KMS-11 (cell line): Measurements from ENCODE around the gene DENND1A.

ENCODE experiments used
- H2AFZ ChIP-seq: fragments of 200-600 bp; sonication (generic); 2 replicates; pipeline ENCODE4 v1.6.1; 2016; ENCODE audit warnings: antibody characterized with exemption, mixed run types, low read depth
- H3K27ac ChIP-seq: fragments of 200-600 bp; sonication (generic); 2 replicates; pipeline ENCODE4 v1.6.1; 2016; ENCODE audit warnings: mild to moderate bottlenecking, mixed run types
- H3K27me3 ChIP-seq: fragments of 200-600 bp; sonication (generic); 2 replicates; pipeline ENCODE4 v1.6.1; 2017; ENCODE audit warnings: mild to moderate bottlenecking, low read depth, mixed run types, moderate library complexity; ENCODE audit not compliant: insufficient read depth
- H3K36me3 ChIP-seq: fragments of 200-600 bp; sonication (generic); 2 replicates; pipeline ENCODE4 v1.6.1; 2017; ENCODE audit warnings: mild to moderate bottlenecking, mixed run types; ENCODE audit not compliant: insufficient read depth
- H3K4me1 ChIP-seq: fragments of 200-600 bp; sonication (generic); 2 replicates; pipeline ENCODE4 v1.6.1; 2016; ENCODE audit warnings: mild to moderate bottlenecking, low read depth, mixed run types; ENCODE audit not compliant: poor library complexity, severe bottlenecking
- H3K4me2 ChIP-seq: fragments of 200-600 bp; sonication (generic); 2 replicates; pipeline ENCODE4 v1.7.0; 2016; ENCODE audit warnings: mild to moderate bottlenecking, mixed run types
- H3K4me3 ChIP-seq: fragments of 200-600 bp; sonication (generic); IDR thresholded peaks from 2 replicates; pipeline ENCODE4 v1.6.1; 2017; ENCODE audit warnings: low read depth, low read length, mixed read lengths; ENCODE audit not compliant: insufficient read depth
- H3K79me2 ChIP-seq: fragments of 200-600 bp; sonication (generic); 2 replicates; pipeline ENCODE4 v1.6.1; 2016; ENCODE audit warnings: low read depth, mixed run types; ENCODE audit not compliant: insufficient read depth
- H3K9ac ChIP-seq: fragments of 200-600 bp; sonication (generic); 2 replicates; pipeline ENCODE4 v1.6.1; 2016; ENCODE audit warnings: mild to moderate bottlenecking, mixed run types
- H4K20me1 ChIP-seq: fragments of 200-600 bp; sonication (generic); 2 replicates; pipeline ENCODE4 v1.6.1; 2016; ENCODE audit warnings: mild to moderate bottlenecking, mixed run types; ENCODE audit not compliant: insufficient read depth
- CTCF ChIP-seq: fragments of 200-600 bp; sonication (generic); conservative IDR thresholded peaks from 2 replicates; pipeline ENCODE4 v1.6.1; 2017; ENCODE audit warnings: low read depth, mild to moderate bottlenecking, antibody characterized with exemption, low read length, moderate library complexity, mixed read lengths

Gene DENND1A

DNA sequence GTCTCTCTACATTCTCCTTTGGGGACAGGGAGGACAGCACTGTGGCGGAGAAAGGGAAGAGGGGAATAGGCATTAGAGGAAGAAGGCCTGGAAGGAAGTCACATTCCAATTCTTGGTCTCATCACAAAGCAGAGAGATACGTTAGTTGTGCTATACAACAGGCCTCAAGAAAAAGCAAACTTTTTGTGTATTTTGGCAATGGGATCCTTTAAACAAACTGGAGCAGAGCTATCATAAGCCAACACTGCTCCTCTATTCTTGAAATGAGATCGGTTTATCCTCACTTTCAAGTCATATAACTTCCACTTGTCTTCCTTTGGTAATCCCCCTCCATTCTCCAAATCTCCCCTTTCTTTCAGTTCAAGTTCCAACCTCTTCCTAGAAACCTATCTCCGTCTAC lies 6.5 kb downstream of the DENND1A start:
- Histone ChIP-seq H3K4me2 (no peak overlapping the region), H3K4me3 (no peak overlapping the region), H2AFZ (no peak overlapping the region), H4K20me1 (no peaks in the 10 kb centered on the region), H3K4me1 (peaks cover 20% of the 10 kb centered on the region), H3K79me2 (peaks cover 26% of the 10 kb centered on the region; the same call in 1 of the 2 replicates), H3K9ac (no peak overlapping the region), H3K27me3 (no peaks in the 10 kb centered on the region), H3K27ac (no peak overlapping the region), H3K36me3 (no peaks in the 10 kb centered on the region)
- TF ChIP-seq CTCF = no peak

DNA sequence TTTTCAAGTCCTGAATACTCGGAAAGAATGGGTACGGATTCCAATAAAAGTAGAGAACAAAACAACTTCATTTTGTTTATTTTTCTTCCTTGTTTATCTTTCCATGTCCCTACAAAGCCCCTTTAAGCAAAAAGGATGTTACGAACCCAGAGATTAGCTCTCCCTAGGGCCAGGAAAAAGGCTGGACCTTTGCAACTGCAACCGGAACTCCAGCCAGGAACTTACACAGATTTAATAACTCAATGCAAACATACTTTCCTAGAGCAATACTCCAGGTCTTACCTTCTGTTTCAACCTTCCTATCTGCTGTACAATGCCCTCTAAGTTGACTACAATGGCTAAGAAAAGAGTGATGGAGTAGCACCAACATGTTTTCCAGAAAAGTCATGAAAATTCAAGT lies 7.0 kb downstream of the DENND1A start:
- Histone ChIP-seq H3K4me1 (peaks cover 15% of the 10 kb centered on the region), H4K20me1 (no peaks in the 10 kb centered on the region), H2AFZ (no peak overlapping the region), H3K36me3 (no peaks in the 10 kb centered on the region), H3K79me2 (peaks cover 26% of the 10 kb centered on the region; the same call in 1 of the 2 replicates), H3K4me2 (no peak overlapping the region), H3K4me3 (no peak overlapping the region), H3K9ac (no peak overlapping the region), H3K27ac (no peak overlapping the region), H3K27me3 (no peaks in the 10 kb centered on the region)
- TF ChIP-seq CTCF = no peak

DNA sequence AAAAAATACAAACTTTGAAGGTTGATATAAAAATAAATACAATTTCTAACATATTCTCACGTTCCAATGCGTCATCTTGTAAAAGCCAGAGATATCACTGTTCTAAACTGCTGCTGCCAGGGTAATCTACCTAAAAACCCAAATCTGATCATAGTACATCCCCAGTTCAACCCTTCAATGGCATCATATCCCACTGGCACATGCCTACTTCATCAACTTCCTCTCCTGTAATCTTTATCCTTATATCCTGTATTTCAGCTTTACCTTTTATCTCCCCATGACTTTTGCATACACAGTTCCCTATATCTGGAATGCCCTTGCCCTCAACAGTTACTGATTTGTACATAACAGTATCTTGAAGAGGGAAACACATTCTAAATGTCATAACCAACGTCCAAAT lies 7.5 kb downstream of the DENND1A start:
- H3K4me3 ChIP-seq = no peak overlapping the region
- H3K27me3 ChIP-seq = no peaks in the 10 kb centered on the region
- no peak overlapping the region for H3K27ac ChIP-seq
- no peaks in the 10 kb centered on the region for H4K20me1 ChIP-seq
- peaks cover 25% of the 10 kb centered on the region; the same call in 1 of the 2 replicates for H3K79me2 ChIP-seq
- H3K4me2 ChIP-seq = no peak overlapping the region
- no peak for TF ChIP-seq CTCF
- H3K36me3 ChIP-seq = no peaks in the 10 kb centered on the region
- H2AFZ ChIP-seq = no peak overlapping the region
- H3K9ac ChIP-seq = no peak overlapping the region
- peaks cover 10% of the 10 kb centered on the region for H3K4me1 ChIP-seq

- H3K4me1 ChIP-seq = no peaks in the 10 kb centered on the region
Measured at GRCh38 chr9:123914517-123915196, 15.3 kb downstream of the DENND1A start.

More at GRCh38 chr9:123914517-123915196, 15.3 kb downstream of the DENND1A start:
- no peak overlapping the region for H3K27ac ChIP-seq
- H3K79me2 ChIP-seq = no peaks in the 10 kb centered on the region
- no peak overlapping the region for H3K9ac ChIP-seq
- H3K36me3 ChIP-seq = no peaks in the 10 kb centered on the region
- no peak overlapping the region for H3K4me2 ChIP-seq
- no peak for TF ChIP-seq CTCF
- no peaks in the 10 kb centered on the region for H4K20me1 ChIP-seq
- H3K4me3 ChIP-seq = no peak overlapping the region
- no peak overlapping the region for H2AFZ ChIP-seq
- no peaks in the 10 kb centered on the region for H3K27me3 ChIP-seq
